Stimulated activated CD4-positive, alpha-beta T cell treated with anti-CD3 and anti-CD28 coated beads, Interleukin-12 subunit alpha, Interleukin-12 subunit beta, amount 100 ng/mL, for 4 hours (primary cell): ENCODE data around the gene SNX1.
"Not testable (repeated sequence)": the region's sequence is repeated elsewhere in the genome, so short reads cannot be mapped to it uniquely, and the experiment has no call there.

Experiments used
- DNase-seq: peaks from one replicate; pipeline ENCODE4 v3.0.0-alpha.2; 2020

The SNX1 gene

DNA sequence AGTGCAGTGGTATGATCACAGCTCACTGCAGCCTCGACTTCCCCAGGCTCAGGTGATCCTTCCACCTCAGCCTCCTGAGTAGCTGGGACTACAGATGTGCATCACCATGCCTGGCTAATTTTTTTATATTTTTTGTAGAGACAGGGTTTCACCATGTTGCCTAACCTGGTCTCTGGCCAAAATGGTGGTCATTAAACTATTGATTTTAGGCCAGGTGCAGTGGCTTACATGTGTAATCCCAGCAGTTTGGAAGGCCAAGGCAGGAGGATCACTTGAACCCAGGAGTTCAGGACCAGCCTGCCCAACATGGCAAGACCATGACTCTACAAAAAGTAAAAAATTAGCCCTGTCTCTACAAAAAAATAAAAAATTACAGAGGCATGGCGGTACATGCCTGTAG lies 24.5 kb downstream of the SNX1 start:
- not testable (repeated sequence) for DNase-seq

DNA sequence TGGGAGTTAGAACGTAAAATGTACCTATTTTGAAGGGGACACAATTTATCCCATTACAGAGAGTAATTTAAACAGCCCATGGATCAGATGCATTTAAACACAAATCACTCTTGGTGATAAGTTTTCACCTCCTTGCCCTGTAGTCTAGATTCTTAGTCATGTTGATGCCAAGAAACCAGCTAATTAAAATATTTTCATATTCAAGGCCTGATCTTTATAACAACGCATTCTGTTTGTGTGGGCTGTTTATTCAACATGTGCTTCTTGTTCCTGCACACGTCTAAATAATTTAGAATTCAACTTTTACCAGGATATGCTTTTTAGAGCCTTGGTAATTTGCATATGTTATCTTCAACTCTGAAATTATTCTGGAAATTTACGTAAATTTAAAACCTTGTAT lies 25.8 kb downstream of the SNX1 start:
- no peak for DNase-seq

- DNase-seq: no peak
Measured at GRCh38 chr15:64122444-64122843, 26.7 kb downstream of the SNX1 start.

DNA sequence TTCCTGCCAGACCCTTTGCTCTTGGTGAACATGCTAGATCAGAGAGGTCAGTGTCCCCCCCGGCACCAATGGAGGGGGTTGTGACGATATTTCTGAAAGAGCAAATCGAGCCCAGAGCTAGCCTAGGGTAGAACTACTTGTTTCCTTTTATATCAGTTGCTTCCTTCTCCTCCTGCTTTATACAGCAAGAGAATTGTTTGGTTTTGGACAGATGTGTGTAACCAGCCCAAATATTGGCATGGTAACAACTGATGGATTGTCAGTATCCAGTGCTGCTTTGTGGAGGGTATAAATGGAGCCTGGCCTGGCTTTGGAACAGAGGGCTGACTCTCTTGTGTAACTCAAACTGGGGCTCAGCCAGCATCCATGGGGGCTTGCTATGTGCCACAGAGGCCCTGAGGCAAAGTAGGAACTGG lies 27.2 kb downstream of the SNX1 start:
- no peak for DNase-seq

- DNase-seq: no peak
Measured at GRCh38 chr15:64125978-64126377, 30.2 kb downstream of the SNX1 start.

DNA sequence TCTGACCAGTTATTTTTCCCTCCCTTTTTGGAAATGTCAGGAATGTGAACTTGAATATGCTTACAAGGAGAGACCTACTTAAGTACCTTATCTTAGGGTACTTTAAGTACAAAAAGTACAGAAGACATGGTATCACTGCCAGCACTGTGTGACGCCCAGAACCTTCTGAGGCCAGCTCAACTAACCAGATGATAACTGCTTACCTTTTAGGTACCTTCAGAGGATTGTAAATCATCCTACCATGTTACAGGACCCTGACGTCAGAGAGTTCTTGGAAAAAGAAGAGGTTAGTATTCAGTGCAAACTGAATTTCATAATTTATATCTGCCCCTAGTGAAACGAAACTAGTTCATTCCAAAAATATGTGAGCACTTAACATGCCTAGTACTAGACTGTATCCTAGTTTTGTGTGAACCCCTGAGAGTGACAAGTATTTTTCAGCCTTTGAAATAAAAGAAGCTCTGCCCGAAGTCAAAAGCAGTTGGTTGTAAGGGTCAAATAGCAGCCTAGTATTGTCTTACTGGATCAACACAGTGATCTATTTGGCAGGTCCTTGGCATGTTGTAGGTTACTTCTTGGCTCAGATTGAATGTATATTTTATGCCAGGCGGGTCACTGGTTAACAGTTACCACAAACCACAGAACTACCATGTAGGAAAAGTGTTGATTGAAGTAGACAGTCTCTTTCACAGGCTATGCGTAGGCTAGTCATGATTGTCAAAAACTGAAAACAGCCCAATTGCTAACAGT lies 31.9 kb downstream of the SNX1 start:
- DNase-seq: no peak

DNA sequence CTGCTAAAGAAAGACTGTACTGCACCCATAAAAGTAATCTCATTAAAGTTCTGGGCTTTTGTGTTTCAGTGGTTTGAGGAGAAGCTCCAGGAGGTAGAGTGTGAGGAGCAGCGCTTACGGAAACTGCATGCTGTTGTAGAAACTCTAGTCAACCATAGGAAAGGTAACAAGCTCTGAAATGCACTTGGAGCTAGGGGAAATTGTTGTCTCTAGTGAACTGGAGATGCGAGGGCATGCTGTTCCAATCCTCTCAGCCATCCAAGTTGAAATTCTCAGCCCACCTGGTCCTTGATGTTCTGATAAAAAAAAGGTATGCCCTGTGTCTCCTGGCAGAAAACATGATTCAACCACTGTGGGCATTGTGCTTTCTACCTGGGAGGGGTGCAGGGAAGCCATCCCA lies 34.4 kb downstream of the SNX1 start:
- DNase-seq: no peak

- DNase-seq: no peak
Measured at GRCh38 chr15:64131547-64131946, 35.8 kb downstream of the SNX1 start.

GRCh38 chr15:64132217-64132616 lies 36.4 kb downstream of the SNX1 start:
- no peak for DNase-seq

GRCh38 chr15:64133623-64134344 lies 38.0 kb downstream of the SNX1 start:
- DNase-seq: no peak

DNA sequence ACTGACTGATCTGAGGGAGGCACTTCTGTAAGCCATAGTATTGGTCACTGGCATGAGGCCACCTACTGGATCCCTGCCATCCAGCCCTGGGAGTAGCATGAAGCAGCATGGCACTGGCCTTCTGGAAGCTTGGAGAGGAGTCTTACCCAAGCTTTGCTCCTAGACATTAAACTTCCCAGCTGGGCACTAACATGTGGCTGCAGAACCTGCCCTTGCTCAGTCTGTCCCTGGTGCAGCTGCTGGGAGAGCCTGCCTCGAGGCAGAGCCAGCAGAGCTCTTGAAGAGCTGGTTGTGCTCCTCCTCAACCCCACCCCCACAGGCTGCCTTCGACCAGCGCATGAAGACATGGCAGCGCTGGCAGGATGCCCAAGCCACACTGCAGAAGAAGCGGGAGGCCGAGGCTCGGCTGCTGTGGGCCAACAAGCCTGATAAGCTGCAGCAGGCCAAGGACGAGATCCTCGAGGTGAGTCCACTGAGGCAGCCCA lies 38.6 kb downstream of the SNX1 start:
- DNase-seq: no peak

GRCh38 chr15:64136347-64136746 lies 40.6 kb downstream of the SNX1 start:
- no peak for DNase-seq

DNA sequence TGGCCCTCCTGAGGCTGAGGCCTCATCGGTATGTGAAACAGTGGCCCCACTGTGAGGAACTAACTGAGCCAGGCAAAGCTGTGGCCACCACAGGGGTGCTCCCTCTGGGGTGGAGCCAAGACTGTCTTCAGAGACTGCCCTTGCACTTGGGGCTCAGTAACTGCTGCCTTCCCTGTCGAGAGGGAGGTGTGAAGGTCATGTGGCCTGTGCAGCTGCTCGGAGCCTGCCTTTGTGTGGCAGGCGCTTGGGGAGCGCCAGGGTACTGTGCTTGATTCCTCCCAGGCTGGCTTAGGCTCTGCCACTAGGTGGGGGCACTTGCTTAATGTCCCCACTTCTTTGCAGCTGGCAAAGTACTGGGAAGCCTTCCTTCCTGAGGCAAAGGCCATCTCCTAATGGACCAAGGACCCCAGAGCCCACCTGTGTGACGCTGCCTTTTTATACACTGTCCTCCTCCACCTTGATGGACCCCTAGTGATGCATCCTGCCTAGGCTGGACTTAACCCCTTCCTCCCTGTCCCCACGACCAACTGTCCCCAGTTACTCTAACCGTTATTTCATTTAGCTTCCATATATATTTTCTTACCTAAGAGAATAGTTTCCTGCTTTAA lies 41.5 kb downstream of the SNX1 start:
- no peak for DNase-seq

DNA sequence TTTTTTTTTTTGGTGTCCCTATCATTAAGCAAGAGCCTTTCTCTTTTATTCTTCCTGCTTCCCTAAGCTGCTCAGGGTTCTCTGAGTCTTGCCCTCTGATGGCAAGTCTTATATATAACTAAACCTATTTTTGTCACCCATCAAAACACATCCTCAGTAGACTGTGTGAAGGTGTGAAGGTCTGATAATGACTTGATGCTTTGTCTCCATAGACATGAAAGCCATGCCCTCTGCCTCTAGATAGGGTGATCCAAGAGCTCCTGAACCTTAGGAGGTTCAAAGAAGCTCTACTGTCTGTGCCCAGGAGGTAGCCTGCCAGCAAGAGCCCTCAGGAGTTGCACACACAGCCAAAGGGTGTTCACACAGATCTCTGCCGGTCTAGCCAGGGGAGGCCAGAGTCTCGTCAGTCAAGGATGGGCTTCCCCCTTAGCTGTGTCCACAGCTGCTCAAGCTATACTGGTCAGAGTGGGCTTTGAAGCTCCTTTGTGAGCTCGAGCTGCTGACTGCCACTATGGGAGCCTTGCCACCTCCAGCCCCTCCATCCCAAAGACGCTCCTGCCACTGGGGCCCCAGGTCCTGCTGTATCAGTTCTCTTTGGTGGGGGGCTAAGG lies 42.7 kb downstream of the SNX1 start:
- no peak for DNase-seq

- no peak for DNase-seq
Measured at GRCh38 chr15:64141798-64142512, 46.2 kb downstream of the SNX1 start.

DNA sequence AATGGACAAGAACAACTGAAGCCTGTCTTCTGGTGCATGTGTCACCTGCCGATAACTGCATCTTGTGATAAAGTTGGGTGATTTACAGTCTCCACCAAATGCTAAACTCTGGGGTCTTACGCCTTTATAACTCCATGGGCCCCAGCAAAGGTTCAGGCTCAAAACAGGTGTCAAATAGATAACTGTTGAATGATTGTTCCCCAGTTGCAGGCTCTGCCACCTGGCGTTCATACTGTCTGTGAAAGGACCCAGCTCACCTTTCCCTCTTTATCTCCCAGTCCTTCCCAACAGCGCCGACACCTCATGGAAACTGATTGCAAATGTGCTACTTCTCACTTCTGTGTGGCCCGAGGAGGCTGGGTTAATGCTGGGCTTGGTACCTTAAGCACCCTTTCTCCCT lies 47.5 kb downstream of the SNX1 start:
- DNase-seq: no peak

DNA sequence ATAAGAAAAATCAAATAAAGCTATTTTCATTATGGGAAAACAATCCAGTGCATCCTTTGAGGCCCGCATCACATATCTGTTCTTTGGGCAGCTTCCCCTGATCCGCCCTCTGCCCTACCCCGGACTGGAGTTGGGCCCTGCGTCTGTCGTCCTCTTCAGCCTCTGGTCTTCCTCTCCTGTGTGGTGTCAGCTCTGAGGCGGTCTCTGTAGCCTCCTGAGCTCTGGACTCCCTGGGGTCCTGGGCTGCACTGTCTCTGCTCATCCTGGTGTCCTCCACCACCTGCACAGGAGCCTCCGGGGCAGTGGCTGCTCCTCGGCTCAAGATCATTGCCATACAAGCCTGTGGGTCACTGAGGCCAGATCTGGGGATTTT lies 48.4 kb downstream of the SNX1 start:
- DNase-seq: no peak

GRCh38 chr15:64144565-64145281 lies 48.9 kb downstream of the SNX1 start:
- no peak for DNase-seq

DNA sequence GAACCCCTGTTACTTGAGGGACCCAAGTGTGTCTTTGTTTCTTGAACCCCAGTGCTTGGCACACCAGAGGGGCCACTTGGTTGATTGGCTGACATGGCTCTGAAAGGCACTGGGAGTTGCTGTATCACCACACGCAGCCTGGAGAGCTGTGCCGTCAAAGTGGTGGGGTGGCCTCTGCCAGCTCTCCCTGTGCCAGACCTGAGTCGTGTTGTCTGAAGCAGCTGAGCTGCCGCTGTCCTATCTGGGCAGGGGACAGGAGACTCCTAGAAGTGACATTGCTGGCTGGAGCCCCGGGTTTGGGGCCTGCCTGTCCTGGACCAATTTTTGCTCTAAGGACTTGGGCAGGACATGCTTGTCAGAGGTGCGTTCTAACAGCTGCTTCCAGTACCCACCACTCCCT lies 50.3 kb downstream of the SNX1 start:
- DNase-seq: no peak

GRCh38 chr15:64146520-64146884 lies 50.7 kb downstream of the SNX1 start:
- no peak for DNase-seq

DNA sequence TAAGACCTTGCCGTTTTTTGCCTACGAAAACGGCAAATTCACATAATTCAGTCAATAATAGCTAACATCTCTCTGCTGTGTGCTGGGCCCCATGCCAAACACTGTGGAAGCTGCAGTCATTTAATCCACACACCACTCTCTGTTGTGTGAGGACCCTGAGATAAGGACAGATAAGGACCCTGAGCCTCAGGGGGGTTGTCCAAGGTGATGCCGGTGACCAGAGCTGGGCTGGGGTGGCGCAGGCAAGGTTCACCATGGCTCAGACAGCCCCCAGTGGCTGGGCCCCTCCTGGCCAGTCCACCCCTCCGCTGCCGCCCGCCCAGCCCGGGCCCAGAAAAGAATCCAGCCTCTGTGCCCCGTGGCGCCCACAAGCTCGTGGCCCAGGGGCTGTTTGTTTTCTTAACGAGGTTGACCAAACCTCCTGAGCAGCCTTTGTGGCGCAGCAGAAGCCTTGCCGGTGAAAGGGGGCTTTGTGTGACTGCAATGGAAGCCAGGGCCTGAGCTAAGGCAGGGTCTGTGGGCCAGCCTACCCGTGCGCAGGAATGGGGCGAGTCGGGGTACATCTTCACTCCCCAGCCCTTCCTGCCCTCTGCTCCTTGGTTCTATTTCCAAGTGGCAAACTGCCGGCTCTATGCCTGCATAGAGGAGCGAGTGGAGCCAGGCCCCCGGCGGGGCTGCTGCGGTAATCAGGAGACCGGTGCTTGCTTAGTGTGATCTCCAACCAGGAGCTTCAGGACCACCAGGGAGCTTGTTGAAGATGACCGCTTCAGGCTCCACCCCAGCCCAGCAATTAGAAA lies 51.3 kb downstream of the SNX1 start:
- no peak for DNase-seq

DNA sequence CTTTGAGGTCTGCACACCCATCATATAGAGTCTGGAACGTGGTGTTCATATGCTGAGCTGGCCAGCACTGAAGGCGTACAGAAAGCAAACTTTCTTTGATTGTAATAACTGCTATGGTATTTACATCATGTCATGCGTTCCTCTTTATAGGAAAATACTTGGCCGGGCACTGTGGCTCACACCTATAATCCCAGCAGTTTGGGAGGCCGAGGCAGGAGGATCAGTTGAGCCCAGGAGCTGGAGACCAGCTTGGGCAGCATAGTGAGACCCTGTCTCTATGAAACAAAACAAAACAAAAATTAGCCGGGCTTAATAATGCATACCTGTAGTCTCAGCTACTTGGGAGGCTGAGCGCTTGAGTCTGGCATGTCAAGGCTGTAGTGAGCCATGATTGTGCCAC lies 52.4 kb downstream of the SNX1 start:
- DNase-seq: no peak
